ENCODE measurements around the gene MED16.

DNA sequence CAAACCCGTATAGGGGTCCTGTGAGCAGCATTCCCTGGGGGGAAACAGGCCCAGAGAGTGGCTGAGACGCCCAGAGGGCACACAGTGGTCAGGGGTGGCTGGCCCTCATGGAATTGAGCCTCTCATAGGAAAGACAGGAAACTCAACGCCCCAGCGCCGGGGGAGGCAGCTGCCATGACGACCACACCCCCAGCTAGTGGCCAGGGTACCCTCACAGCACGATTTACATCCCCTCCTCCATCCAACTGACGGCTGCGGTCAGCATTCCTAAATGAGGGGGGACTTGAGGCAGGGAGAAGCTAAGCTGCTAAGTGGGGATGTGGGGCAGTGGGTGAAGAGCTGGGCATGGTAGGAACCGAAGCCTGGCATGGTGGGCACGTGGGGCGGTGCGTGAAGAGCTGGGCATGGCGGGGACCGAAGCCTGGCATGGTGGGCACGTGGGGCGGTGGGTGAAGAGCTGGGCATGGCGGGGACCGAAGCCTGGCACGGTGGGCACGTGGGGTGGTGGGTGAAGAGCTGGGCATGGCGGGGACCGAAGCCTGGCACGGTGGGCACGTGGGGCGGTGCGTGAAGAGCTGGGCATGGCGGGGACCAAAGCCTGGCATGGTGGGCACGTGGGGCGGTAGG, 10.0 kb downstream of the MED16 start:
- TF ChIP-seq POLR2A (IDR thresholded peaks at IDR 0.05) (no peak), CTCF (IDR thresholded peaks at IDR 0.05) (no peak)

All from lower leg skin (tissue), 3 donors.